Thyroid gland (tissue), 4 donors: ENCODE data around the gene NUDT21. TPM values are rescaled to one million over a fixed set of nuclear protein-coding genes. Genes with fewer than 3 reads are reported as not detected.
"Not testable (repeated sequence)": the region's sequence is repeated elsewhere in the genome, so short reads cannot be mapped to it uniquely, and the experiment has no call there.

ENCODE experiments used
- DNase-seq, 2 donors: peaks; one replicate each; pipeline ENCODE4 v3.0.0-alpha.2; 2019
- H3K27ac ChIP-seq, 3 donors: fragments of 200-600 bp; sonication (generic); 1 replicate in 2 of 3; 2 replicates in 1 of 3; pipeline ENCODE4 v1.5.1; 2016 to 2019; ENCODE audit warnings: mild to moderate bottlenecking in 1 of 3, moderate library complexity in 1 of 3
- H3K27me3 ChIP-seq: fragments of 200-600 bp; sonication (generic); one replicate; pipeline ENCODE4 v1.5.1; 2019
- H3K36me3 ChIP-seq, 2 donors: fragments of 200-600 bp; sonication (generic); one replicate each; pipeline ENCODE4 v1.5.1; 2016 to 2019
- H3K4me1 ChIP-seq, 2 donors: fragments of 200-600 bp; sonication (generic); one replicate each; pipeline ENCODE4 v1.5.1; 2017 to 2019
- H3K4me3 ChIP-seq, 3 donors: fragments of 200-600 bp; sonication (generic); replicated peaks in 1 of 3; 1 replicate in 2 of 3; 2 replicates in 1 of 3; pipeline ENCODE4 v1.5.1; 2016; ENCODE audit warnings: mild to moderate bottlenecking in 1 of 3
- H3K9me3 ChIP-seq: fragments of 200-600 bp; sonication (generic); one replicate; pipeline ENCODE4 v1.5.1; 2017
- CTCF ChIP-seq, 6 experiments: fragments of 200-600 bp in 3 of 6; fragments of 450-650 bp in 3 of 6; sonication (generic) in 3 of 6; IDR thresholded peaks; one replicate each; pipeline ENCODE4 v1.5.1; 2016 to 2019; ENCODE audit warnings: antibody characterized with exemption in 6 of 6, mild to moderate bottlenecking in 2 of 6, inconsistent platforms in 1 of 6, moderate library complexity in 1 of 6
- POLR2A ChIP-seq, 2 donors: fragments of 450-650 bp; IDR thresholded peaks; one replicate each; pipeline ENCODE4 v1.6.1; 2017; ENCODE audit warnings: antibody characterized with exemption in 2 of 2, mild to moderate bottlenecking in 2 of 2, moderate library complexity in 1 of 2
- WGBS, 2 donors: methylation state at CpG; one replicate each; pipeline ENCODE4 v1.1.5; 2017; 5-methylcytosine and 5-hydroxymethylcytosine counted together
- intact Hi-C: fragments of 100-400 bp; cut with DNase I; formaldehyde crosslinking; loops from one replicate; pipeline ENCODE4 v1.15.1; 2023
- total RNA-seq, 4 donors: library from RNA; depleted of rRNA; stranded (reverse); fragments of >200 nt; gene quantifications; one replicate each; pipeline ENCODE4 v1.2.3, GENCODE V29; 2016

The NUDT21 gene
- total RNA-seq, 4 donors from 2014 or later: 55.0 to 120 (median 68.2) TPM

- Histone ChIP-seq H3K36me3 (peaks cover 30 to 31% of the 10 kb centered on the region in 2 donors), H3K9me3 (no peaks in the 10 kb centered on the region), H3K4me3 (no peak overlapping the region), H3K4me1 (peaks cover 6 to 10% of the 10 kb centered on the region in 2 donors), H3K27ac (no peak overlapping the region), H3K27me3 (no peaks in the 10 kb centered on the region)
- TF ChIP-seq POLR2A (IDR thresholded peaks at IDR 0.05) (no peak), CTCF (IDR thresholded peaks at IDR 0.05) (peak in 2 of 6 experiments; percentile 7 to 16)
- DNase-seq: no peak
- 85% methylated on average over 5 of the region's 5 CpGs for WGBS, 2 donors
- intact Hi-C loops: no loop called here
Measured at GRCh38 chr16:56401482-56401881, 49.6 kb downstream of the NUDT21 start.

- H3K36me3 ChIP-seq: peaks cover 30 to 31% of the 10 kb centered on the region in 2 donors
- H3K4me3 ChIP-seq: no peak overlapping the region
- TF ChIP-seq CTCF (IDR thresholded peaks at IDR 0.05) (no peak), POLR2A (IDR thresholded peaks at IDR 0.05) (no peak)
- intact Hi-C loops: no loop called here
- H3K4me1 ChIP-seq: peaks cover 6 to 10% of the 10 kb centered on the region in 2 donors
- 27 to 40% methylated on average over 5 of the region's 5 CpGs for WGBS, 2 donors
- no peaks in the 10 kb centered on the region for H3K27me3 ChIP-seq
- no peaks in the 10 kb centered on the region for H3K9me3 ChIP-seq
- no peak overlapping the region for H3K27ac ChIP-seq
- DNase-seq: peak; percentile 4 to 14
Measured at GRCh38 chr16:56400458-56400857, 50.7 kb downstream of the NUDT21 start.

DNA sequence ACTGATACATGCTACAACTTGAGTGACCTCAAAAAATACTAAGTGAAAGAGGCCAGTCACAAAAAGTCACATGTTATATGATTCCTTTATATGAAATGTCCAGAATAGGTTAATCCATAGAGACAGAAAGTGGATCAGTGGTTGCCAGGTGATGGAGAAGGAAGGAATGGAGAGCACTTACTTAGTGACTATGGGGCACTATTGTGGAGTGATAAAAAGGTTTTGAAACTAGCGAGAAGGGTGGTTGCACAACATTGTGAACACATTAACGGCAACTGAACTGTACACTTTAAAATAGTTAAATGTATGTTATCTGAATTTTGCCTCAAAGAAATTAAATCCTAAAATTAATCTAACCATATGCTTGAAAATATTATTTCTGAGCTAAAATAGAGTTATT is 51.6 kb downstream of the NUDT21 start:
- no peak for TF ChIP-seq POLR2A (IDR thresholded peaks at IDR 0.05)
- TF ChIP-seq CTCF (IDR thresholded peaks at IDR 0.05): no peak
- no peak for DNase-seq
- WGBS, 2 donors: 97 to 100% methylated on average over 2 of the region's 2 CpGs
- H3K4me3 ChIP-seq: no peak overlapping the region
- H3K4me1 ChIP-seq: peaks cover 6 to 10% of the 10 kb centered on the region in 2 donors
- H3K27ac ChIP-seq: no peak overlapping the region
- H3K9me3 ChIP-seq: no peaks in the 10 kb centered on the region
- no peaks in the 10 kb centered on the region for H3K27me3 ChIP-seq
- intact Hi-C loops: no loop called here
- peaks cover 25 to 28% of the 10 kb centered on the region in 2 donors for H3K36me3 ChIP-seq

DNA sequence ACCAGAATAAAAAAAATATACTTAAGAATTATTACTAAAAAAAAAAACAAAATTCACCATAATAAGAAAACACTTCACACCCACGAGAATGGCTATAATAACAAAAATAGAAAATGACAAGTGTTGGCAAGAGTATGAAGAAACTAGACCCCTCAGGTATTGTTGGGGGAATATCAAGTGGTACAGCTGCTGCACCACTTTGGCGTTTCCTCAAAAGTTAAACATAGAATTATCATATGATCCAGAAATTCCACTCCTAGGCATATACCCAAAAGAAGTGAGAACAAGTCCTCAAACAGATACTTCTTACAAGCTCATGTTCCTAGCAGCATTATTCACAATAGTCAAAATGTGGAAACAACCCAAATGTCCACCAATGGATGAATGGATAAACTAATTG is 52.1 kb downstream of the NUDT21 start:
- no peak for DNase-seq
- Histone ChIP-seq H3K27me3 (no peaks in the 10 kb centered on the region), H3K4me1 (peaks cover 6 to 10% of the 10 kb centered on the region in 2 donors), H3K4me3 (no peak overlapping the region), H3K9me3 (no peaks in the 10 kb centered on the region), H3K27ac (no peak overlapping the region), H3K36me3 (peaks cover 21 to 24% of the 10 kb centered on the region in 2 donors)
- intact Hi-C loops: no loop called here
- WGBS, 2 donors: 83 to 84% methylated on average over 2 of the region's 2 CpGs
- TF ChIP-seq POLR2A (IDR thresholded peaks at IDR 0.05) (no peak), CTCF (IDR thresholded peaks at IDR 0.05) (no peak)

- H3K4me1 ChIP-seq: peaks cover 6 to 10% of the 10 kb centered on the region in 2 donors
- 98 to 100% methylated on average over 3 of the region's 3 CpGs for WGBS, 2 donors
- H3K27ac ChIP-seq, H3K4me3 ChIP-seq, H3K9me3 ChIP-seq, H3K36me3 ChIP-seq, H3K27me3 ChIP-seq, DNase-seq, intact Hi-C loops: not testable (repeated sequence)
Measured at GRCh38 chr16:56396724-56397123, 54.4 kb downstream of the NUDT21 start.

DNA sequence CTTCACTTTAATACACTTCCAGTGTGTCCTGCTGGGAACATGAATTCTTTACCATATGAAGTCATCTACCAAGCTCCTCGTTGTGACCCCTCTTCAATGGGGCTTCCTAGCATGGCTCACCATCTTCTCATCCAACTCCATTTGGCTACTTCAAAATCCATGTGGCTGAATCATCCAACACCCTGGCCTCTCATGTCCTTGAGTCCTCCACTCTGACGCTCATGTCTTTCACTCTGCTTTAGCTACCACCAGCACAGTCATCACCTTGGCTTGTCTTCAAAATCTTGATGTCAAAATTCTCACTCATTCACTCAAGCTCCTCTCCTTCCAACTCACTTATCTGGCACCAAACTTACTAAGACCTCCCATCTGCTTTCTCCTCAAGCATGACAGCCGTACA is 61.6 kb downstream of the NUDT21 start:
- no peak for TF ChIP-seq POLR2A (IDR thresholded peaks at IDR 0.05)
- TF ChIP-seq CTCF (IDR thresholded peaks at IDR 0.05): no peak
- H3K27me3 ChIP-seq: no peaks in the 10 kb centered on the region
- H3K36me3 ChIP-seq: peaks cover 21 to 43% of the 10 kb centered on the region in 2 donors
- H3K27ac ChIP-seq: no peak overlapping the region
- H3K4me3 ChIP-seq: no peak overlapping the region
- no peaks in the 10 kb centered on the region for H3K9me3 ChIP-seq
- no peaks in the 10 kb centered on the region for H3K4me1 ChIP-seq
- intact Hi-C loops: no loop called here
- WGBS, 2 donors: 88 to 91% methylated on average over 3 of the region's 3 CpGs
- DNase-seq: no peak
